Right cardiac atrium (tissue), 5 donors: ENCODE measurements around the gene CREB3L4. TPM values are rescaled to one million over a fixed set of nuclear protein-coding genes. Genes with fewer than 3 reads are reported as not detected.

ENCODE experiments used
- ATAC-seq, 2 donors: fragments of 200-7000 bp; cut with Tn5 transposase; one replicate each; pipeline versions ENCODE4 v1.8.0 to v1.9.1; 2020; ENCODE audit warnings: moderate library complexity in 2 of 2, mild to moderate bottlenecking in 1 of 2
- DNase-seq, 3 donors: peaks; one replicate each; pipeline ENCODE4 v3.0.0-alpha.2; 2020
- H3K27ac ChIP-seq: one replicate; pipeline ENCODE4 v1.5.1; 2013; ENCODE audit warnings: mild to moderate bottlenecking, low read length, control low read depth, moderate library complexity
- H3K27me3 ChIP-seq: one replicate; pipeline ENCODE4 v1.6.1; 2013; ENCODE audit not compliant: control insufficient read depth, insufficient read depth
- H3K4me1 ChIP-seq: one replicate; pipeline ENCODE4 v1.6.1; 2013; ENCODE audit warnings: low read length; ENCODE audit not compliant: control insufficient read depth, insufficient read depth
- H3K4me3 ChIP-seq: one replicate; pipeline ENCODE4 v1.5.1; 2013; ENCODE audit warnings: low read length, control low read depth
- H3K9me3 ChIP-seq: one replicate; pipeline ENCODE4 v1.6.1; 2013; ENCODE audit warnings: low read length; ENCODE audit not compliant: control insufficient read depth
- WGBS: extraction: QIAGEN DNeasy Blood & Tissue Kit; methylation state at CpG from one replicate; pipeline ENCODE4 v1.1.7; 2013; 5-methylcytosine and 5-hydroxymethylcytosine counted together
- intact Hi-C, 4 donors: fragments of 100-400 bp; cut with DNase I; formaldehyde crosslinking; loops; one replicate each; pipeline versions ENCODE4 v1.11.0 to v1.14.0; 2022 to 2023
- polyA plus RNA-seq: library from polyadenylated mRNA; stranded (reverse); fragments of 200-250 nt; gene quantifications from one replicate; pipeline ENCODE4 v1.2.3, GENCODE V29; 2013
- total RNA-seq, 4 donors: library from RNA; stranded (reverse); fragmentation: NEBNext Ultra II Directional; extraction: Animal tissue kit (Norgen Biotek cat#: 25700); gene quantifications; one replicate each; pipeline ENCODE4 v1.2.1, GENCODE V29; 2021
- donor health status: healthy with polysubstance abuse.
- donor health status: DM: no; HTN: yes; CAD: no.
- donor health status: DM: no; HTN: no; CAD: no.
- donor health status: DM: no; HTN: yes; CAD: no; lungs with severe emphysema.
- donor health status: DM: yes; HTN: yes; CAD: no.

The CREB3L4 gene
- total and polyA plus RNA-seq, 5 donors, result 4.3 to 6.0 (median 5.1) TPM

GRCh38 chr1:153928791-153929341 is 38.8 kb upstream of the CREB3L4 start:
- intact Hi-C loops, result loop anchor here in 2 of 4 donors (10.0 kb wide), 2 partner anchors 104 to 134 kb away; no protein-coding TSS in a partner anchor
- Histone ChIP-seq H3K4me1 (peaks cover 3% of the 10 kb centered on the region), H3K27ac (no peak overlapping the region), H3K4me3 (no peak overlapping the region), H3K27me3 (no peaks in the 10 kb centered on the region), H3K9me3 (no peaks in the 10 kb centered on the region)
- ATAC-seq (no peak), DNase-seq (peak in 1 of 3 donors; percentile 23)
- WGBS, result 48% methylated on average over 4 of the region's 4 CpGs

GRCh38 chr1:153929426-153929825 is 38.3 kb upstream of the CREB3L4 start:
- DNase-seq, result peak in 1 of 3 donors; percentile 20
- intact Hi-C loops, result loop anchor here in 2 of 4 donors (10.0 kb wide), 2 partner anchors 105 to 135 kb away; no protein-coding TSS in a partner anchor
- Histone ChIP-seq H3K27me3 (no peaks in the 10 kb centered on the region), H3K4me3 (no peak overlapping the region), H3K4me1 (peaks cover 3% of the 10 kb centered on the region), H3K27ac (no peak overlapping the region), H3K9me3 (no peaks in the 10 kb centered on the region)
- 86% methylated on average over 5 of the region's 5 CpGs for WGBS
- ATAC-seq, result no peak

GRCh38 chr1:153929981-153930948 is 37.4 kb upstream of the CREB3L4 start:
- ATAC-seq (no peak), DNase-seq (peak in 1 of 3 donors; percentile 44)
- no peaks in the 10 kb centered on the region for H3K27me3 ChIP-seq
- H3K9me3 ChIP-seq, result no peaks in the 10 kb centered on the region
- H3K27ac ChIP-seq, result no peak overlapping the region
- no peak overlapping the region for H3K4me3 ChIP-seq
- peaks cover 3% of the 10 kb centered on the region for H3K4me1 ChIP-seq
- 81% methylated on average over 14 of the region's 14 CpGs for WGBS
- intact Hi-C loops, result loop anchor here in 2 of 4 donors (10.0 kb wide), 2 partner anchors 105 to 135 kb away; no protein-coding TSS in a partner anchor

- no peak overlapping the region for H3K4me3 ChIP-seq
- ATAC-seq (no peak), DNase-seq (peak in 1 of 3 donors; percentile 39)
- peaks cover 3% of the 10 kb centered on the region for H3K4me1 ChIP-seq
- intact Hi-C loops, result no loop called here
- no peaks in the 10 kb centered on the region for H3K9me3 ChIP-seq
- no peak overlapping the region for H3K27ac ChIP-seq
- 93% methylated on average over 18 of the region's 18 CpGs for WGBS
- H3K27me3 ChIP-seq, result no peaks in the 10 kb centered on the region
These were observed 35.3 kb upstream of the CREB3L4 start for GRCh38 chr1:153932156-153933131.

GRCh38 chr1:153933430-153933829 is 34.3 kb upstream of the CREB3L4 start:
- no peak overlapping the region for H3K4me3 ChIP-seq
- peak in 1 of 3 donors; percentile 60 for DNase-seq
- no peak overlapping the region for H3K27ac ChIP-seq
- peaks cover 3% of the 10 kb centered on the region for H3K4me1 ChIP-seq
- intact Hi-C loops, result no loop called here
- no peaks in the 10 kb centered on the region for H3K9me3 ChIP-seq
- WGBS, result 89% methylated on average over 14 of the region's 14 CpGs
- no peak for ATAC-seq
- no peaks in the 10 kb centered on the region for H3K27me3 ChIP-seq

GRCh38 chr1:153933955-153934354 is 33.7 kb upstream of the CREB3L4 start:
- 95% methylated on average over 11 of the region's 11 CpGs for WGBS
- intact Hi-C loops, result no loop called here
- Histone ChIP-seq H3K4me3 (no peak overlapping the region), H3K27me3 (no peaks in the 10 kb centered on the region), H3K27ac (no peak overlapping the region), H3K9me3 (no peaks in the 10 kb centered on the region), H3K4me1 (peaks cover under 1% of the 10 kb centered on the region)
- no peak for ATAC-seq
- DNase-seq, result peak in 1 of 3 donors; percentile 25

GRCh38 chr1:153934746-153935145 is 33.0 kb upstream of the CREB3L4 start:
- Histone ChIP-seq H3K4me1 (no peaks in the 10 kb centered on the region), H3K4me3 (no peak overlapping the region), H3K9me3 (no peaks in the 10 kb centered on the region), H3K27me3 (no peaks in the 10 kb centered on the region), H3K27ac (no peak overlapping the region)
- intact Hi-C loops, result no loop called here
- peak in 1 of 3 donors; percentile 40 for DNase-seq
- 91% methylated on average over 9 of the region's 9 CpGs for WGBS
- ATAC-seq, result no peak

- no peak overlapping the region for H3K27ac ChIP-seq
- ATAC-seq, result no peak
- H3K27me3 ChIP-seq, result no peaks in the 10 kb centered on the region
- no peaks in the 10 kb centered on the region for H3K9me3 ChIP-seq
- WGBS, result 94% methylated on average over 12 of the region's 12 CpGs
- DNase-seq, result peak in 1 of 3 donors; percentile 23
- no peaks in the 10 kb centered on the region for H3K4me1 ChIP-seq
- intact Hi-C loops, result no loop called here
- H3K4me3 ChIP-seq, result no peak overlapping the region
These were observed 31.5 kb upstream of the CREB3L4 start for GRCh38 chr1:153936011-153936802.

GRCh38 chr1:153937331-153937730 is 30.4 kb upstream of the CREB3L4 start:
- intact Hi-C loops, result no loop called here
- 96% methylated on average over 10 of the region's 10 CpGs for WGBS
- ATAC-seq, result no peak

GRCh38 chr1:153938996-153939395 is 28.7 kb upstream of the CREB3L4 start:
- no peaks in the 10 kb centered on the region for H3K9me3 ChIP-seq
- H3K27me3 ChIP-seq, result no peaks in the 10 kb centered on the region
- H3K4me3 ChIP-seq, result no peak overlapping the region
- no peak overlapping the region for H3K27ac ChIP-seq
- intact Hi-C loops, result no loop called here
- no peak for ATAC-seq
- peak in 1 of 3 donors; percentile 24 for DNase-seq
- WGBS, result 85% methylated on average over 3 of the region's 3 CpGs
- no peaks in the 10 kb centered on the region for H3K4me1 ChIP-seq

More at GRCh38 chr1:153937331-153937730, 30.4 kb upstream of the CREB3L4 start:
- Histone ChIP-seq H3K4me1 (no peaks in the 10 kb centered on the region), H3K27me3 (no peaks in the 10 kb centered on the region), H3K27ac (no peak overlapping the region), H3K9me3 (no peaks in the 10 kb centered on the region), H3K4me3 (no peak overlapping the region)
- peak in 1 of 3 donors; percentile 30 for DNase-seq
